Measurements from ENCODE around the gene SLC18A2. TPM values are rescaled to one million over a fixed set of nuclear protein-coding genes. Genes with fewer than 3 reads are reported as not detected.

Gene SLC18A2
- total and polyA plus RNA-seq, 9 of the 15 experiments (the other 6 are each of a cell fraction or from before 2014, with no cell fraction given): 0.03 to 5.4 (median 0.40) TPM

DNA sequence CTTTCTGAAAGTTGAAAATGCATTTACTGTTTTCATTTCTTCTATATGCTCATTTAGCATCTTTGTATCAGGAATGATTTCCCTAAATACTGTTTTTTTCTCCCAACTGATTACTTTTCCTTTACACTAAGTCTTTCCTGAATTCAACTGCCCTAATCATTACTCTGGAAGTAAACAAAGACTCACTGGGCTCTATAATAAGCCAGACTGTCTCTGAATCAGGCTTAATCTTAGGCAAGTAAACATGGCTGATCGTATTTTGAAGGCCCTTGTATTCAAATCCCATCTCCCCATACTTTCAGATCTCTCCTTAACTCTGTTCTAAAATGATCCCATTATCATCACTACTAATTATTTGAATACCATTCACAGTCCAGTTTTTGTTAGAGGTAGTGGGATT, 72.7 kb downstream of the SLC18A2 start:
- ATAC-seq (no peak), FAIRE-seq (no peak)
- 92% methylated on average over 1 of the region's 1 CpG for WGBS (ENCODE audit: insufficient coverage, low coverage, missing lambda C conversion rate)
- TF ChIP-seq MAFK (IDR thresholded peaks at IDR 0.05; ENCODE audit: low read length) (no peak), ZBTB49 (CRISPR knock-in tag; IDR thresholded peaks at IDR 0.05; ENCODE audit: borderline replicate concordance) (no peak), CEBPG (CRISPR knock-in tag; IDR thresholded peaks at IDR 0.05) (no peak), CEBPG (tag; conservative IDR thresholded peaks at IDR 0.05 in 1 of 2, IDR thresholded peaks at IDR 0.05 in 1 of 2) (no peak), MECOM (CRISPR knock-in tag; IDR thresholded peaks at IDR 0.05) (no peak), PRMT5 (CRISPR knock-in tag; IDR thresholded peaks at IDR 0.05) (no peak), TAF1 (IDR thresholded peaks at IDR 0.05; ENCODE audit: control insufficient read depth, extremely low read depth, insufficient read depth, low read length, severe bottlenecking) (no peak), XRCC5 (IDR thresholded peaks at IDR 0.05; ENCODE audit: low read depth, low read length) (no peak), KAT2B (IDR thresholded peaks at IDR 0.05; ENCODE audit: low read depth, low read length) (no peak), CEBPB (tag; IDR thresholded peaks at IDR 0.05) (no peak), NCOA1 (IDR thresholded peaks at IDR 0.05; ENCODE audit: low read depth) (no peak), ZNF444 (CRISPR knock-in tag; IDR thresholded peaks at IDR 0.05) (no peak), ZNF277 (CRISPR knock-in tag; IDR thresholded peaks at IDR 0.05; ENCODE audit: borderline replicate concordance) (no peak), POLR2H (tag; IDR thresholded peaks at IDR 0.05; ENCODE audit: low read depth) (no peak), ARHGAP35 (IDR thresholded peaks at IDR 0.05; ENCODE audit: partially characterized antibody) (no peak), ETS1 (conservative IDR thresholded peaks at IDR 0.05; ENCODE audit: control insufficient read depth, low read depth, low read length) (no peak), CBX3 (IDR thresholded peaks at IDR 0.05; ENCODE audit: borderline replicate concordance in 1 of 2, low read length in 2 of 2) (no peak)
- TF ChIP-seq, protein P1, sequence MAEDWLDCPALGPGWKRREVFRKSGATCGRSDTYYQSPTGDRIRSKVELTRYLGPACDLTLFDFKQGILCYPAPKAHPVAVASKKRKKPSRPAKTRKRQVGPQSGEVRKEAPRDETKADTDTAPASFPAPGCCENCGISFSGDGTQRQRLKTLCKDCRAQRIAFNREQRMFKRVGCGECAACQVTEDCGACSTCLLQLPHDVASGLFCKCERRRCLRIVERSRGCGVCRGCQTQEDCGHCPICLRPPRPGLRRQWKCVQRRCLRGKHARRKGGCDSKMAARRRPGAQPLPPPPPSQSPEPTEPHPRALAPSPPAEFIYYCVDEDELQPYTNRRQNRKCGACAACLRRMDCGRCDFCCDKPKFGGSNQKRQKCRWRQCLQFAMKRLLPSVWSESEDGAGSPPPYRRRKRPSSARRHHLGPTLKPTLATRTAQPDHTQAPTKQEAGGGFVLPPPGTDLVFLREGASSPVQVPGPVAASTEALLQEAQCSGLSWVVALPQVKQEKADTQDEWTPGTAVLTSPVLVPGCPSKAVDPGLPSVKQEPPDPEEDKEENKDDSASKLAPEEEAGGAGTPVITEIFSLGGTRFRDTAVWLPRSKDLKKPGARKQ (CRISPR knock-in tag; IDR thresholded peaks at IDR 0.05): no peak

More for the DNA sequence above, 72.7 kb downstream of the SLC18A2 start:
- Histone ChIP-seq H3K27me3 (ENCODE audit: control insufficient read depth in 2 of 2, insufficient read depth in 2 of 2, low read length in 2 of 2) (no peaks in the 10 kb centered on the region), H3K9me1 (ENCODE audit: control insufficient read depth, insufficient read depth, low read length) (no peaks in the 10 kb centered on the region), H3K9ac (ENCODE audit: insufficient read depth in 1 of 2, low read depth in 2 of 2, low read length in 2 of 2) (no peak overlapping the region), H4K20me1 (replicated peaks; ENCODE audit: control insufficient read depth, insufficient read depth, low read length) (no peaks in the 10 kb centered on the region), H3K4me2 (ENCODE audit: insufficient read depth, low read length) (no peak overlapping the region), H3K79me2 (ENCODE audit: control insufficient read depth, insufficient read depth, low read length) (peaks cover 65% of the 10 kb centered on the region), H2AFZ (ENCODE audit: low read depth, low read length) (no peak overlapping the region), H3K9me3 (replicated peaks; ENCODE audit: control insufficient read depth, insufficient read depth, low read depth, low read length) (no peaks in the 10 kb centered on the region), H3K4me1 (replicated peaks in 1 of 2; ENCODE audit: control insufficient read depth in 2 of 2, insufficient read depth in 2 of 2, low read length in 2 of 2) (no peaks in the 10 kb centered on the region), H3K27ac (ENCODE audit: extremely low read depth, low read depth, low read length) (no peak overlapping the region), H3K4me3 (no peak overlapping the region), H3K36me3 (ENCODE audit: control insufficient read depth, insufficient read depth, low read length) (peaks cover 83% of the 10 kb centered on the region)
- in situ Hi-C loops (cut with MboI) (loop anchor here (5.0 kb wide), 1 partner anchor 86 kb away; no protein-coding TSS in a partner anchor), intact Hi-C loops (cut with micrococcal nuclease) (no loop called here)
- no peak for DNase-seq (ENCODE audit: extremely low read depth in 1 of 4, low spot score in 3 of 4)
- BruUV-seq (replicated peaks): no TSS peak
- ChIA-PET CTCF (ENCODE audit: low intra/inter-chr PET ratio) (no interaction called here), POLR2A (no interaction called here)
